HEK293 (cell line): Measurements from ENCODE around the gene ZNF112.

Experiments
- ZBTB21 ChIP-seq: fragments of 450-650 bp; formaldehyde crosslinking; IDR thresholded peaks from 2 replicates; pipeline ENCODE4 v1.5.1; 2017; ENCODE audit warnings: missing biosample characterization, missing genetic modification characterization
- ZBTB8A ChIP-seq: fragments of 450-650 bp; formaldehyde crosslinking; IDR thresholded peaks from 2 replicates; pipeline ENCODE4 v1.5.1; 2016; ENCODE audit warnings: missing biosample characterization, missing genetic modification characterization
- TF ChIP-seq, protein P1 (sequence below): fragments of 450-650 bp; formaldehyde crosslinking; IDR thresholded peaks from 2 replicates; pipeline ENCODE4 v1.5.1; 2016; ENCODE audit warnings: missing biosample characterization, missing genetic modification characterization

DNA sequence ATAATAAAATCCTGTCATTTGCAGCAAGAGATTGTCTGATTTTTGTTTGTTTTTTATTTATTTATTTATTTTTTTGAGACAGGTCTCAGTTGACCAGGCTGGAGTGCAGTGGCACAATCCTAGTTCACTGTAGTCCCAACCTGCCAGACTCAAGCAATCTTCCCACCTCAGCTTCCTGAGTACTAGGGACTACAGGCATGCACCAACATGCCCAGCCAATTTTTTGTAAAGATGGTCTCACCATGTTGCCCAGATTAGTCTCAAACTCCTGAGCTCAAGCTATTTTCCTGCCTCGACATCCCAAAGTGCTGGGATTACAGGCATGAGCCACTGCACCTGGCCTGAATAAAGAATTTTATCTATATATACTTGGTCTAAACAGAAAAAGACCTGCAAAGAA lies 79.1 kb downstream of the ZNF112 start:
- TF ChIP-seq ZBTB21 (tag by site-specific recombination) (no peak), ZBTB8A (tag by site-specific recombination) (no peak)
- TF ChIP-seq, protein P1, sequence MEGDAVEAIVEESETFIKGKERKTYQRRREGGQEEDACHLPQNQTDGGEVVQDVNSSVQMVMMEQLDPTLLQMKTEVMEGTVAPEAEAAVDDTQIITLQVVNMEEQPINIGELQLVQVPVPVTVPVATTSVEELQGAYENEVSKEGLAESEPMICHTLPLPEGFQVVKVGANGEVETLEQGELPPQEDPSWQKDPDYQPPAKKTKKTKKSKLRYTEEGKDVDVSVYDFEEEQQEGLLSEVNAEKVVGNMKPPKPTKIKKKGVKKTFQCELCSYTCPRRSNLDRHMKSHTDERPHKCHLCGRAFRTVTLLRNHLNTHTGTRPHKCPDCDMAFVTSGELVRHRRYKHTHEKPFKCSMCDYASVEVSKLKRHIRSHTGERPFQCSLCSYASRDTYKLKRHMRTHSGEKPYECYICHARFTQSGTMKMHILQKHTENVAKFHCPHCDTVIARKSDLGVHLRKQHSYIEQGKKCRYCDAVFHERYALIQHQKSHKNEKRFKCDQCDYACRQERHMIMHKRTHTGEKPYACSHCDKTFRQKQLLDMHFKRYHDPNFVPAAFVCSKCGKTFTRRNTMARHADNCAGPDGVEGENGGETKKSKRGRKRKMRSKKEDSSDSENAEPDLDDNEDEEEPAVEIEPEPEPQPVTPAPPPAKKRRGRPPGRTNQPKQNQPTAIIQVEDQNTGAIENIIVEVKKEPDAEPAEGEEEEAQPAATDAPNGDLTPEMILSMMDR: no peak
